K562 (cell line): Measurements from ENCODE around the gene B3GALT5. TPM values are rescaled to one million over a fixed set of nuclear protein-coding genes. Genes with fewer than 3 reads are reported as not detected.

Experiments used
- DLX4 ChIP-seq: fragments of 250-450 bp; sonication (Bioruptor Pico); IDR thresholded peaks from 2 replicates; pipeline ENCODE4 v1.6.1; 2021; ENCODE audit warnings: mild to moderate bottlenecking
- IFI16 ChIP-seq: fragments of 250-450 bp; sonication (Bioruptor Pico); IDR thresholded peaks from 2 replicates; pipeline ENCODE4 v2.1.2; 2022; ENCODE audit warnings: mild to moderate bottlenecking, inconsistent platforms
- NBN ChIP-seq: fragments of 450-650 bp; IDR thresholded peaks from 2 replicates; pipeline ENCODE4 v1.6.1; 2016; ENCODE audit warnings: low read depth, mild to moderate bottlenecking
- RBM14 ChIP-seq: fragments of 200-400 bp; formaldehyde crosslinking; IDR thresholded peaks from 2 replicates; pipeline ENCODE4 v1.6.1; 2018; ENCODE audit warnings: low read depth, mild to moderate bottlenecking, low read length, moderate library complexity, borderline replicate concordance; ENCODE audit not compliant: insufficient read depth
- RERE ChIP-seq: sonication (generic); formaldehyde crosslinking; IDR thresholded peaks from 2 replicates; pipeline ENCODE4 v1.8.0; 2023; ENCODE audit warnings: missing genetic modification reagents, mild to moderate bottlenecking, borderline replicate concordance
- ZNF518B ChIP-seq: fragments of 250-450 bp; sonication (Bioruptor Pico); IDR thresholded peaks from 2 replicates; pipeline ENCODE4 v1.5.0; 2021; ENCODE audit warnings: mild to moderate bottlenecking, moderate library complexity
- ZNF609 ChIP-seq: sonication (generic); formaldehyde crosslinking; IDR thresholded peaks from 2 replicates; pipeline ENCODE4 v1.8.1; 2023; ENCODE audit warnings: missing genetic modification reagents, mild to moderate bottlenecking, borderline replicate concordance
- polyA plus RNA-seq, 8 experiments: library from polyadenylated mRNA; depleted of rRNA in 4 of 8; stranded (reverse) in 5 of 8; unstranded in 3 of 8; fragments of >200 nt; fragmentation: Nextera tagmentation in 2 of 8; fragmentation: Illumina TruSeq in 1 of 8; extraction: Ambion mirVana in 2 of 8; extraction: Trizol in 1 of 8; gene quantifications; 2 replicates each; pipeline versions ENCODE4 v1.2.1 to v1.2.3, GENCODE V29; 2011 to 2014; ENCODE audit warnings: inconsistent platforms in 1 of 8, missing spikeins in 1 of 8
- total RNA-seq, 7 experiments: library from RNA; depleted of rRNA in 6 of 7; stranded (reverse); fragments of >200 nt in 6 of 7; fragmentation: Illumina TruSeq in 2 of 7; extraction: Trizol in 2 of 7; gene quantifications; 2 replicates each; pipeline versions ENCODE4 v1.2.1 to v1.2.3, GENCODE V29; 2011 to 2021; ENCODE audit warnings: low replicate concordance in 1 of 7

Gene B3GALT5
- total and polyA plus RNA-seq, 9 of the 15 experiments (the other 6 are each of a cell fraction or from before 2014, with no cell fraction given): 0.02 TPM; not detected in 8

- TF ChIP-seq RBM14 (no peak), RERE (CRISPR knock-in tag) (no peak), ZNF518B (CRISPR knock-in tag) (no peak), NBN (no peak), IFI16 (CRISPR knock-in tag) (no peak), ZNF609 (no peak), DLX4 (no peak)
Observed at GRCh38 chr21:39648879-39649278, 36.1 kb downstream of the B3GALT5 start (continued).
